Endodermal cell (in vitro differentiated cells): ENCODE results near the gene TUBE1. TPM values are rescaled to one million over a fixed set of nuclear protein-coding genes. Genes with fewer than 3 reads are reported as not detected.

Experiments
- DNase-seq: peaks from one replicate; pipeline ENCODE4 v3.0.0-alpha.2; 2017
- H3K27ac ChIP-seq: 2 replicates; pipeline ENCODE4 v1.5.1; 2013; ENCODE audit warnings: mild to moderate bottlenecking, low read depth, low read length, moderate library complexity
- H3K27me3 ChIP-seq: 2 replicates; pipeline ENCODE4 v1.6.1; 2013; ENCODE audit warnings: mild to moderate bottlenecking, low read length, moderate library complexity; ENCODE audit not compliant: insufficient read depth, control insufficient read depth, poor library complexity, severe bottlenecking
- H3K36me3 ChIP-seq: 2 replicates; pipeline ENCODE4 v1.7.0; 2013; ENCODE audit warnings: mild to moderate bottlenecking, low read length, moderate library complexity; ENCODE audit not compliant: control insufficient read depth, insufficient read depth
- H3K4me1 ChIP-seq: one replicate; pipeline ENCODE4 v1.7.0; 2013; ENCODE audit warnings: low read length; ENCODE audit not compliant: control insufficient read depth, insufficient read depth
- H3K4me3 ChIP-seq: 2 replicates; pipeline ENCODE4 v1.5.1; 2013; ENCODE audit warnings: mild to moderate bottlenecking, low read length, moderate library complexity
- H3K9ac ChIP-seq: 2 replicates; pipeline ENCODE4 v1.6.1; 2013; ENCODE audit warnings: mild to moderate bottlenecking, low read length, moderate library complexity; ENCODE audit not compliant: poor library complexity, severe bottlenecking; ENCODE audit errors: extremely low read depth
- H3K9me3 ChIP-seq: 2 replicates; pipeline ENCODE4 v1.6.1; 2013; ENCODE audit warnings: mild to moderate bottlenecking, low read length, moderate library complexity; ENCODE audit not compliant: control insufficient read depth
- H3K27ac Mint-ChIP-seq: 2 replicates; pipeline ENCODE4 v1.8.0; 2020; ENCODE audit warnings: mixed read lengths
- H3K27me3 Mint-ChIP-seq: 2 replicates; pipeline ENCODE4 v1.8.0; 2021; ENCODE audit warnings: mild to moderate bottlenecking, mixed read lengths; ENCODE audit not compliant: insufficient read depth
- H3K36me3 Mint-ChIP-seq: 2 replicates; pipeline ENCODE4 v1.8.0; 2020; ENCODE audit warnings: low read depth, mixed read lengths
- H3K4me1 Mint-ChIP-seq: 2 replicates; pipeline ENCODE4 v1.8.0; 2020; ENCODE audit warnings: mixed read lengths
- H3K4me3 Mint-ChIP-seq: 2 replicates; pipeline ENCODE4 v1.8.0; 2020; ENCODE audit warnings: mild to moderate bottlenecking, moderate library complexity, mixed read lengths
- H3K9me3 Mint-ChIP-seq: 2 replicates; pipeline ENCODE4 v1.8.0; 2020; ENCODE audit warnings: mild to moderate bottlenecking, mixed read lengths
- CTCF ChIP-seq: fragments of 200-600 bp; sonication (generic); conservative IDR thresholded peaks from 2 replicates; pipeline ENCODE4 v1.5.0; 2021; ENCODE audit warnings: antibody characterized with exemption, mild to moderate bottlenecking
- WGBS, 2 experiments: methylation state at CpG; one replicate each; pipeline versions ENCODE4 v1.1.5 to v1.1.7; 2013; ENCODE audit warnings: missing lambda C conversion rate in 2 of 2, mixed read lengths in 1 of 2; ENCODE audit not compliant: insufficient coverage in 1 of 2, insufficient read length in 1 of 2; 5-methylcytosine and 5-hydroxymethylcytosine counted together
- total RNA-seq, 2 donors: library from RNA; stranded (reverse); fragmentation: NEBNext Ultra II Directional in 1 of 2; extraction: Animal tissue kit (Norgen Biotek cat#: 25700) in 1 of 2; gene quantifications; 2 replicates in 1 of 2; 3 replicates in 1 of 2; pipeline ENCODE4 v1.2.1, GENCODE V29; 2021

The TUBE1 gene
- total RNA-seq, 2 donors from 2014 or later = 27.7 to 40.2 TPM

GRCh38 chr6:112041535-112041934, 45.7 kb downstream of the TUBE1 start:
- H3K9me3 ChIP-seq = peaks cover 2% of the 10 kb centered on the region
- peaks cover 2% of the 10 kb centered on the region for H3K4me1 Mint-ChIP-seq
- H3K4me3 Mint-ChIP-seq = no peak overlapping the region
- no peaks in the 10 kb centered on the region for H3K36me3 ChIP-seq
- 87 to 90% methylated on average over 1 to 3 of the region's 3 CpGs for WGBS, 2 experiments
- no peaks in the 10 kb centered on the region for H3K36me3 Mint-ChIP-seq
- H3K4me1 ChIP-seq = no peaks in the 10 kb centered on the region
- no peak for DNase-seq
- peaks cover 2% of the 10 kb centered on the region for H3K9me3 Mint-ChIP-seq
- TF ChIP-seq CTCF = no peak
- H3K9ac ChIP-seq = no peak overlapping the region
- no peak overlapping the region for H3K4me3 ChIP-seq
- H3K27ac Mint-ChIP-seq = no peak overlapping the region
- H3K27me3 Mint-ChIP-seq = no peaks in the 10 kb centered on the region
- no peaks in the 10 kb centered on the region for H3K27me3 ChIP-seq
- no peak overlapping the region for H3K27ac ChIP-seq

- H3K27me3 Mint-ChIP-seq = no peaks in the 10 kb centered on the region
- no peak overlapping the region for H3K4me3 Mint-ChIP-seq
- peaks cover 2% of the 10 kb centered on the region for H3K4me1 Mint-ChIP-seq
- TF ChIP-seq CTCF = no peak
- Histone ChIP-seq H3K36me3 (no peaks in the 10 kb centered on the region), H3K4me1 (no peaks in the 10 kb centered on the region), H3K9me3 (no peaks in the 10 kb centered on the region), H3K4me3 (no peak overlapping the region), H3K9ac (no peak overlapping the region), H3K27ac (no peak overlapping the region), H3K27me3 (no peaks in the 10 kb centered on the region)
- DNase-seq = no peak
- H3K9me3 Mint-ChIP-seq = no peaks in the 10 kb centered on the region
- no peaks in the 10 kb centered on the region for H3K36me3 Mint-ChIP-seq
- no peak overlapping the region for H3K27ac Mint-ChIP-seq
- 80 to 92% methylated on average over 1 of the region's 1 CpG for WGBS, 2 experiments
Observed at GRCh38 chr6:112040956-112041355, 46.3 kb downstream of the TUBE1 start.

GRCh38 chr6:112039431-112039770, 47.9 kb downstream of the TUBE1 start:
- Histone ChIP-seq H3K27ac (no peak overlapping the region), H3K4me3 (no peak overlapping the region), H3K9ac (no peak overlapping the region), H3K27me3 (no peaks in the 10 kb centered on the region), H3K4me1 (no peaks in the 10 kb centered on the region), H3K36me3 (no peaks in the 10 kb centered on the region), H3K9me3 (no peaks in the 10 kb centered on the region)
- H3K27me3 Mint-ChIP-seq = peaks cover under 1% of the 10 kb centered on the region
- 68 to 72% methylated on average over 2 of the region's 2 CpGs for WGBS, 2 experiments
- no peak overlapping the region for H3K27ac Mint-ChIP-seq
- no peaks in the 10 kb centered on the region for H3K9me3 Mint-ChIP-seq
- no peaks in the 10 kb centered on the region for H3K36me3 Mint-ChIP-seq
- H3K4me1 Mint-ChIP-seq = peaks cover 2% of the 10 kb centered on the region
- TF ChIP-seq CTCF = no peak
- H3K4me3 Mint-ChIP-seq = no peak overlapping the region
- no peak for DNase-seq
